HEK293T (cell line): Measurements from ENCODE around the gene SPSB4.
A peak's percentile ranks its signal among the peaks of the same experiment; 100 is the strongest.

Experiments used
- CTCF ChIA-PET: fragments of 350-600 bp; formaldehyde crosslinking; extraction: SDS; loops from one replicate; lab custom pipeline; 2021; ENCODE audit warnings: antibody characterized with exemption, inconsistent platforms; lab: Yijun Ruan, JAX
- POLR2A ChIA-PET: fragments of 350-600 bp; formaldehyde crosslinking; extraction: SDS; loops from one replicate; lab custom pipeline; 2020; ENCODE audit warnings: antibody characterized with exemption, inconsistent platforms; lab: Yijun Ruan, JAX
- DNase-seq: peaks from one replicate; pipeline ENCODE4 v3.0.0; 2012; ENCODE audit warnings: mixed read lengths; ENCODE audit errors: extremely low spot score
- ARNT ChIP-seq: fragments of 450-650 bp; IDR thresholded peaks from 2 replicates; pipeline ENCODE4 v1.6.1; 2017; ENCODE audit warnings: mild to moderate bottlenecking
- BHLHE40 ChIP-seq: fragments of 450-650 bp; IDR thresholded peaks from 2 replicates; pipeline ENCODE4 v1.6.1; 2016; ENCODE audit warnings: mild to moderate bottlenecking, moderate library complexity, borderline replicate concordance
- CTBP1 ChIP-seq: fragments of 450-650 bp; IDR thresholded peaks from 2 replicates; pipeline ENCODE4 v1.6.1; 2016; ENCODE audit warnings: borderline replicate concordance
- ELF4 ChIP-seq: fragments of 450-650 bp; IDR thresholded peaks from 2 replicates; pipeline ENCODE4 v1.6.1; 2017; ENCODE audit warnings: antibody characterized with exemption
- FOXM1 ChIP-seq: fragments of 450-650 bp; IDR thresholded peaks from 2 replicates; pipeline ENCODE4 v1.6.1; 2017; ENCODE audit warnings: mild to moderate bottlenecking, borderline replicate concordance
- HDGF ChIP-seq: fragments of 450-650 bp; IDR thresholded peaks from 2 replicates; pipeline ENCODE4 v1.6.1; 2017; ENCODE audit warnings: antibody characterized with exemption, borderline replicate concordance
- L3MBTL2 ChIP-seq: fragments of 450-650 bp; conservative IDR thresholded peaks from 2 replicates; pipeline ENCODE4 v1.6.1; 2016; ENCODE audit warnings: mild to moderate bottlenecking
- LEF1 ChIP-seq: fragments of 450-650 bp; IDR thresholded peaks from 2 replicates; pipeline ENCODE4 v1.6.1; 2017; ENCODE audit warnings: mild to moderate bottlenecking, borderline replicate concordance
- NFRKB ChIP-seq: fragments of 450-650 bp; IDR thresholded peaks from 2 replicates; pipeline ENCODE4 v1.6.1; 2016; ENCODE audit warnings: mild to moderate bottlenecking, moderate library complexity
- PKNOX1 ChIP-seq: fragments of 450-650 bp; IDR thresholded peaks from 2 replicates; pipeline ENCODE4 v1.6.1; 2016
- SP1 ChIP-seq: fragments of 450-650 bp; IDR thresholded peaks from 2 replicates; pipeline ENCODE4 v1.6.1; 2017
- SUZ12 ChIP-seq: fragments of 450-650 bp; IDR thresholded peaks from 2 replicates; pipeline ENCODE4 v1.6.1; 2016; ENCODE audit warnings: mild to moderate bottlenecking
- TARDBP ChIP-seq: fragments of 450-650 bp; IDR thresholded peaks from 2 replicates; pipeline ENCODE4 v1.6.1; 2016
- ZNF384 ChIP-seq: fragments of 450-650 bp; IDR thresholded peaks from 2 replicates; pipeline ENCODE4 v1.6.1; 2016

SPSB4 gene

GRCh38 chr3:141077631-141078030 is 26.5 kb downstream of the SPSB4 start:
- POLR2A ChIA-PET, result interaction anchor here (1.7 kb wide), 1 partner anchor 26 kb away, joined by 11 read pairs; the partner anchor contains the start of gene SPSB4
- no peak for DNase-seq
- CTCF ChIA-PET, result interaction anchor here (1.2 kb wide), 1 partner anchor 26 kb away, joined by 3 read pairs; the partner anchor contains the start of gene SPSB4
- no peak for TF ChIP-seq LEF1
- no peak for TF ChIP-seq ZNF384
- TF ChIP-seq ELF4, result no peak
- no peak for TF ChIP-seq CTBP1
- no peak for TF ChIP-seq BHLHE40
- TF ChIP-seq FOXM1, result no peak
- no peak for TF ChIP-seq SP1

- no peak for DNase-seq
- CTCF ChIA-PET, result interaction anchor here (0.9 kb wide), 1 partner anchor 38 kb away, joined by 3 read pairs; no protein-coding TSS in a partner anchor
- POLR2A ChIA-PET, result interaction anchor here (0.7 kb wide), 1 partner anchor 536 kb away, joined by 3 read pairs; no protein-coding TSS in a partner anchor
- TF ChIP-seq NFRKB (no peak), HDGF (no peak), TARDBP (no peak)
Measured at GRCh38 chr3:141078200-141078599, 27.1 kb downstream of the SPSB4 start.

- ChIA-PET POLR2A (no interaction called here), CTCF (no interaction called here)
- TF ChIP-seq LEF1 (no peak), TARDBP (no peak), NFRKB (no peak), L3MBTL2 (no peak)
- no peak for DNase-seq
Measured at GRCh38 chr3:141080431-141080830, 29.3 kb downstream of the SPSB4 start.

GRCh38 chr3:141081141-141081795 is 30.1 kb downstream of the SPSB4 start:
- CTCF ChIA-PET, result no interaction called here

GRCh38 chr3:141082064-141082463 is 30.9 kb downstream of the SPSB4 start:
- ChIA-PET CTCF (no interaction called here), POLR2A (no interaction called here)
- TF ChIP-seq BHLHE40 (no peak), TARDBP (no peak), ZNF384 (no peak), ELF4 (no peak), L3MBTL2 (no peak)
- DNase-seq, result no peak

More at GRCh38 chr3:141081141-141081795, 30.1 kb downstream of the SPSB4 start:
- DNase-seq, result no peak
- TF ChIP-seq NFRKB, result no peak
- no peak for TF ChIP-seq SP1
- no peak for TF ChIP-seq PKNOX1
- POLR2A ChIA-PET, result no interaction called here

GRCh38 chr3:141083226-141083625 is 32.1 kb downstream of the SPSB4 start:
- no peak for TF ChIP-seq BHLHE40
- ChIA-PET POLR2A (no interaction called here), CTCF (no interaction called here)

GRCh38 chr3:141083836-141084649 is 32.9 kb downstream of the SPSB4 start:
- no peak for DNase-seq
- peak; percentile 91 for TF ChIP-seq PKNOX1
- TF ChIP-seq LEF1, result no peak
- TF ChIP-seq HDGF, result no peak
- ChIA-PET CTCF (no interaction called here), POLR2A (no interaction called here)

More at GRCh38 chr3:141083226-141083625, 32.1 kb downstream of the SPSB4 start:
- no peak for DNase-seq

- POLR2A ChIA-PET, result no interaction called here
- TF ChIP-seq LEF1 (no peak), PKNOX1 (no peak), BHLHE40 (no peak), FOXM1 (no peak), L3MBTL2 (no peak), ELF4 (no peak), SUZ12 (no peak), SP1 (no peak), HDGF (no peak), NFRKB (no peak), TARDBP (no peak), ARNT (no peak), CTBP1 (no peak)
- CTCF ChIA-PET, result interaction anchor here (0.7 kb wide), 1 partner anchor 20 kb away, joined by 5 read pairs; no protein-coding TSS in a partner anchor
- no peak for DNase-seq
Measured at GRCh38 chr3:141085343-141086070, 34.4 kb downstream of the SPSB4 start.
